ENCODE results near the gene MRTFA. TPM values are rescaled to one million over a fixed set of nuclear protein-coding genes. Genes with fewer than 3 reads are reported as not detected.
"Not testable (repeated sequence)": the region's sequence is repeated elsewhere in the genome, so short reads cannot be mapped to it uniquely, and the experiment has no call there.

MRTFA gene
- total and polyA plus RNA-seq, 2 of the 13 experiments (the other 11 are each of a cell fraction or from before 2014, with no cell fraction given): 2.4 to 8.2 TPM

- no peak overlapping the region for H3K9ac ChIP-seq (ENCODE audit: insufficient read depth, low read depth, low read length)
- ATAC-seq: no peak
- H3K27me3 ChIP-seq (ENCODE audit: control insufficient read depth in 1 of 2, insufficient read depth in 2 of 2, low read length in 2 of 2): no peaks in the 10 kb centered on the region
- no peak overlapping the region for H2AFZ ChIP-seq (ENCODE audit: low read length)
- no peak overlapping the region for H3K4me2 ChIP-seq (ENCODE audit: low read depth, low read length)
- H3K9me3 ChIP-seq (ENCODE audit: low read length): no peaks in the 10 kb centered on the region
- no peaks in the 10 kb centered on the region for H3K4me1 ChIP-seq (ENCODE audit: insufficient read depth, low read length)
- POLR2A ChIA-PET: interaction anchor here (0.8 kb wide), 1 partner anchor 56 kb away, joined by 3 read pairs; no protein-coding TSS in a partner anchor
- TF ChIP-seq ISL2 (CRISPR knock-in tag; IDR thresholded peaks at IDR 0.05) (no peak), ZSCAN21 (CRISPR knock-in tag; IDR thresholded peaks at IDR 0.05; ENCODE audit: borderline replicate concordance) (no peak), ARID4A (CRISPR knock-in tag; IDR thresholded peaks at IDR 0.05; ENCODE audit: borderline replicate concordance) (no peak), CEBPB (IDR thresholded peaks at IDR 0.05; ENCODE audit: borderline replicate concordance, low read depth, low read length) (peak; percentile 65; the same call in 1 of the 2 replicates), REXO4 (CRISPR knock-in tag; IDR thresholded peaks at IDR 0.05; ENCODE audit: borderline replicate concordance) (no peak), ZBTB38 (CRISPR knock-in tag; IDR thresholded peaks at IDR 0.05) (no peak), ZNF550 (CRISPR knock-in tag; IDR thresholded peaks at IDR 0.05; ENCODE audit: borderline replicate concordance) (no peak)
- CTCF ChIA-PET (ENCODE audit: low intra/inter-chr PET ratio, low total read pairs): no interaction called here
- no peak for FAIRE-seq
- intact Hi-C loops (cut with micrococcal nuclease; ENCODE audit: unreplicated experiment) (no loop called here), in situ Hi-C loops (cut with HindIII; ENCODE audit: extremely low pct_ligation_motif_present, low pct_unique_long_range_greater_than_20kb) (no loop called here)
- H3K79me2 ChIP-seq (ENCODE audit: insufficient read depth, low read length): no peaks in the 10 kb centered on the region
- H4K20me1 ChIP-seq (ENCODE audit: insufficient read depth, low read length): no peaks in the 10 kb centered on the region
- WGBS (ENCODE audit: low lambda C conversion rate): 93% methylated on average over 3 of the region's 3 CpGs
- H3K36me3 ChIP-seq (replicated peaks in 1 of 2; ENCODE audit: control insufficient read depth in 1 of 2, insufficient read depth in 2 of 2, low read length in 2 of 2): no peaks in the 10 kb centered on the region
- H3K4me3 ChIP-seq (replicated peaks in 1 of 3; ENCODE audit: insufficient read depth in 1 of 3, low read depth in 2 of 3, low read length in 3 of 3): no peak overlapping the region
- no TSS peak for BruUV-seq (replicated peaks)
- no peak overlapping the region for H3K27ac ChIP-seq (ENCODE audit: extremely low read length, insufficient read depth, low read length)
- DNase-seq (ENCODE audit: low spot score): no peak
Observed at GRCh38 chr22:40381461-40381860, 255.1 kb downstream of the MRTFA start.

GRCh38 chr22:40378448-40378847 is 258.1 kb downstream of the MRTFA start:
- H2AFZ ChIP-seq (ENCODE audit: low read length); H3K9ac ChIP-seq (ENCODE audit: insufficient read depth, low read depth, low read length); H3K4me2 ChIP-seq (ENCODE audit: low read depth, low read length); CTCF ChIA-PET (ENCODE audit: low intra/inter-chr PET ratio, low total read pairs); ATAC-seq; BruUV-seq (replicated peaks); H3K9me3 ChIP-seq (ENCODE audit: low read length); intact Hi-C loops (cut with micrococcal nuclease; ENCODE audit: unreplicated experiment); H3K4me1 ChIP-seq (ENCODE audit: insufficient read depth, low read length); H3K36me3 ChIP-seq (replicated peaks in 1 of 2; ENCODE audit: control insufficient read depth in 1 of 2, insufficient read depth in 2 of 2, low read length in 2 of 2); POLR2A ChIA-PET; in situ Hi-C loops (cut with HindIII; ENCODE audit: extremely low pct_ligation_motif_present, low pct_unique_long_range_greater_than_20kb); H3K27ac ChIP-seq (ENCODE audit: extremely low read length, insufficient read depth, low read length); H3K79me2 ChIP-seq (ENCODE audit: insufficient read depth, low read length); H3K27me3 ChIP-seq (ENCODE audit: control insufficient read depth in 1 of 2, insufficient read depth in 2 of 2, low read length in 2 of 2); H4K20me1 ChIP-seq (ENCODE audit: insufficient read depth, low read length); H3K4me3 ChIP-seq (replicated peaks in 1 of 3; ENCODE audit: insufficient read depth in 1 of 3, low read depth in 2 of 3, low read length in 3 of 3); DNase-seq (ENCODE audit: low spot score); FAIRE-seq: not testable (repeated sequence)
- WGBS (ENCODE audit: low lambda C conversion rate): 95% methylated on average over 11 of the region's 11 CpGs

Measured in HepG2 (cell line).